HCT116 (cell line): ENCODE measurements around the gene FAR2.

ENCODE experiments used
- CEBPB ChIP-seq: IDR thresholded peaks from 2 replicates; pipeline ENCODE4 v1.6.1; 2012; ENCODE audit warnings: low read depth
- EZH2 ChIP-seq: fragments of 200-600 bp; sonication (generic); IDR thresholded peaks from 2 replicates; pipeline ENCODE4 v1.6.1; 2017; ENCODE audit warnings: antibody characterized with exemption, mixed run types
- JUND ChIP-seq: IDR thresholded peaks from 2 replicates; pipeline ENCODE4 v1.6.1; 2012
- POLR2A ChIP-seq: IDR thresholded peaks from 2 replicates; pipeline ENCODE4 v1.7.0; 2011; ENCODE audit warnings: borderline replicate concordance; ENCODE audit not compliant: insufficient read depth, insufficient read length; ENCODE audit errors: extremely low read depth
- POLR2AphosphoS5 ChIP-seq: IDR thresholded peaks from 2 replicates; pipeline ENCODE4 v1.6.1; 2011; ENCODE audit warnings: mild to moderate bottlenecking, low read depth, low read length, moderate library complexity
- TF ChIP-seq, protein P1 (sequence below), 3 experiments: fragments of 200-600 bp in 1 of 3; sonication (generic) in 1 of 3; IDR thresholded peaks in 2 of 3; conservative IDR thresholded peaks in 1 of 3; 2 replicates each; pipeline ENCODE4 v1.5.1; 2012 to 2017; ENCODE audit warnings: low read depth in 2 of 3, low read length in 2 of 3, antibody characterized with exemption in 1 of 3, borderline replicate concordance in 1 of 3, control low read depth in 1 of 3, mild to moderate bottlenecking in 1 of 3, mixed read lengths in 1 of 3, mixed run types in 1 of 3, moderate library complexity in 1 of 3; ENCODE audit not compliant: insufficient read depth in 1 of 3
- TF ChIP-seq, protein P2 (sequence below): IDR thresholded peaks from 2 replicates; pipeline ENCODE4 v1.6.1; 2012

DNA sequence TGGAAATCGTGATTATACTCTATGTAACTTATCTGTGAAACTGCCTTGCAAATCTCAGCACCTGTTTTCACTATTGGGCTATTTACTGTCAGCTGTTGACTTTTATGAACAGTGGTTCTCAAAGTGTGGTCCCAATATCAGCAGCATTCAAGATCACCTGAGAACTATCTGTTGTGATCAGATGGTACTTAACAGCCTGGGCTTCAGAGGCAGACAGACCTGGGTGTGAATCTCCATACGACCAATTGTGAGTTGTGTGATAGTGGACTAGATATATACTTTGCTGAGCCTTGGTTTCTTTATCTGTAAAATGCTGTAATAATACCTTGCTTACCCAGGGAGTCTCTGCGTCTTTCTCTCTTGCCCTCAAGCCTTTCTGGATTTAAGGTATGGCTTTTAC lies 126.8 kb downstream of the FAR2 start:
- TF ChIP-seq, protein P1, sequence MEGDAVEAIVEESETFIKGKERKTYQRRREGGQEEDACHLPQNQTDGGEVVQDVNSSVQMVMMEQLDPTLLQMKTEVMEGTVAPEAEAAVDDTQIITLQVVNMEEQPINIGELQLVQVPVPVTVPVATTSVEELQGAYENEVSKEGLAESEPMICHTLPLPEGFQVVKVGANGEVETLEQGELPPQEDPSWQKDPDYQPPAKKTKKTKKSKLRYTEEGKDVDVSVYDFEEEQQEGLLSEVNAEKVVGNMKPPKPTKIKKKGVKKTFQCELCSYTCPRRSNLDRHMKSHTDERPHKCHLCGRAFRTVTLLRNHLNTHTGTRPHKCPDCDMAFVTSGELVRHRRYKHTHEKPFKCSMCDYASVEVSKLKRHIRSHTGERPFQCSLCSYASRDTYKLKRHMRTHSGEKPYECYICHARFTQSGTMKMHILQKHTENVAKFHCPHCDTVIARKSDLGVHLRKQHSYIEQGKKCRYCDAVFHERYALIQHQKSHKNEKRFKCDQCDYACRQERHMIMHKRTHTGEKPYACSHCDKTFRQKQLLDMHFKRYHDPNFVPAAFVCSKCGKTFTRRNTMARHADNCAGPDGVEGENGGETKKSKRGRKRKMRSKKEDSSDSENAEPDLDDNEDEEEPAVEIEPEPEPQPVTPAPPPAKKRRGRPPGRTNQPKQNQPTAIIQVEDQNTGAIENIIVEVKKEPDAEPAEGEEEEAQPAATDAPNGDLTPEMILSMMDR (IDR thresholded peaks at IDR 0.05 in 2 of 3, conservative IDR thresholded peaks at IDR 0.05 in 1 of 3; ENCODE audit: borderline replicate concordance in 1 of 3, insufficient read depth in 1 of 3, low read depth in 2 of 3, low read length in 2 of 3) = no peak
- no peak for TF ChIP-seq CEBPB
- TF ChIP-seq JUND = no peak
- TF ChIP-seq EZH2 = no peak
- TF ChIP-seq, protein P2, sequence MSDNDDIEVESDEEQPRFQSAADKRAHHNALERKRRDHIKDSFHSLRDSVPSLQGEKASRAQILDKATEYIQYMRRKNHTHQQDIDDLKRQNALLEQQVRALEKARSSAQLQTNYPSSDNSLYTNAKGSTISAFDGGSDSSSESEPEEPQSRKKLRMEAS = no peak
- no peak for TF ChIP-seq POLR2AphosphoS5
- no peak for TF ChIP-seq POLR2A
